Loucy (cell line): ENCODE measurements around the gene NDUFC2.
A peak's percentile ranks its signal among the peaks of the same experiment; 100 is the strongest.

Experiments used
- H2AFZ ChIP-seq: fragments of 200-600 bp; sonication (generic); 2 replicates; pipeline ENCODE4 v1.6.0; 2016; ENCODE audit warnings: antibody characterized with exemption, mild to moderate bottlenecking, low read length, moderate library complexity
- H3F3A ChIP-seq: fragments of 200-600 bp; 2 replicates; pipeline ENCODE4 v1.6.0; 2016; ENCODE audit warnings: antibody characterized with exemption, low read depth, mild to moderate bottlenecking
- H3K27me3 ChIP-seq: fragments of 200-600 bp; sonication (generic); 2 replicates; pipeline ENCODE4 v1.6.1; 2014; ENCODE audit warnings: low read length, mild to moderate bottlenecking; ENCODE audit not compliant: insufficient read depth, poor library complexity, severe bottlenecking
- H3K36me3 ChIP-seq: fragments of 200-600 bp; sonication (generic); 2 replicates; pipeline ENCODE4 v1.6.1; 2016; ENCODE audit warnings: low read length; ENCODE audit not compliant: insufficient read depth
- H3K4me1 ChIP-seq: fragments of 200-600 bp; sonication (generic); 2 replicates; pipeline ENCODE4 v1.5.1; 2014; ENCODE audit warnings: low read length, mild to moderate bottlenecking; ENCODE audit not compliant: insufficient read depth, poor library complexity, severe bottlenecking
- H3K4me2 ChIP-seq: fragments of 200-600 bp; sonication (generic); 2 replicates; pipeline ENCODE4 v1.6.0; 2014; ENCODE audit warnings: antibody characterized with exemption, low read length, low read depth, mild to moderate bottlenecking; ENCODE audit not compliant: poor library complexity, severe bottlenecking
- H3K4me3 ChIP-seq: fragments of 200-600 bp; sonication (generic); 2 replicates; pipeline ENCODE4 v1.5.1; 2014; ENCODE audit warnings: low read length, mild to moderate bottlenecking, mixed read lengths; ENCODE audit not compliant: poor library complexity, severe bottlenecking
- H3K79me2 ChIP-seq: fragments of 200-600 bp; sonication (generic); 2 replicates; pipeline ENCODE4 v1.6.1; 2014; ENCODE audit warnings: low read length; ENCODE audit not compliant: insufficient read depth
- H3K9ac ChIP-seq: fragments of 200-600 bp; sonication (generic); 2 replicates; pipeline ENCODE4 v1.6.0; 2014; ENCODE audit warnings: mild to moderate bottlenecking, low read depth, low read length, moderate library complexity; ENCODE audit not compliant: poor library complexity, severe bottlenecking
- H3K9me2 ChIP-seq: fragments of 200-600 bp; sonication (generic); replicated peaks from 2 replicates; pipeline ENCODE4 v1.6.1; 2016; ENCODE audit warnings: low read depth, low read length, mixed read lengths
- H3K9me3 ChIP-seq: fragments of 200-600 bp; sonication (generic); 2 replicates; pipeline ENCODE4 v1.6.1; 2014; ENCODE audit warnings: mild to moderate bottlenecking, antibody characterized with exemption, low read length, low read depth; ENCODE audit not compliant: insufficient read depth
- H4K20me1 ChIP-seq: fragments of 200-600 bp; sonication (generic); 2 replicates; pipeline ENCODE4 v1.6.0; 2014; ENCODE audit warnings: antibody characterized with exemption, low read length, mild to moderate bottlenecking; ENCODE audit not compliant: insufficient read depth, poor library complexity, severe bottlenecking
- CTCF ChIP-seq: fragments of 200-600 bp; sonication (generic); conservative IDR thresholded peaks from 2 replicates; pipeline ENCODE4 v1.5.1; 2014; ENCODE audit warnings: mild to moderate bottlenecking, antibody characterized with exemption, low read length
- EZH2phosphoT487 ChIP-seq: fragments of 200-600 bp; IDR thresholded peaks from 2 replicates; pipeline ENCODE4 v1.6.1; 2018; ENCODE audit warnings: antibody characterized with exemption, mild to moderate bottlenecking, moderate library complexity, borderline replicate concordance

Gene NDUFC2

DNA sequence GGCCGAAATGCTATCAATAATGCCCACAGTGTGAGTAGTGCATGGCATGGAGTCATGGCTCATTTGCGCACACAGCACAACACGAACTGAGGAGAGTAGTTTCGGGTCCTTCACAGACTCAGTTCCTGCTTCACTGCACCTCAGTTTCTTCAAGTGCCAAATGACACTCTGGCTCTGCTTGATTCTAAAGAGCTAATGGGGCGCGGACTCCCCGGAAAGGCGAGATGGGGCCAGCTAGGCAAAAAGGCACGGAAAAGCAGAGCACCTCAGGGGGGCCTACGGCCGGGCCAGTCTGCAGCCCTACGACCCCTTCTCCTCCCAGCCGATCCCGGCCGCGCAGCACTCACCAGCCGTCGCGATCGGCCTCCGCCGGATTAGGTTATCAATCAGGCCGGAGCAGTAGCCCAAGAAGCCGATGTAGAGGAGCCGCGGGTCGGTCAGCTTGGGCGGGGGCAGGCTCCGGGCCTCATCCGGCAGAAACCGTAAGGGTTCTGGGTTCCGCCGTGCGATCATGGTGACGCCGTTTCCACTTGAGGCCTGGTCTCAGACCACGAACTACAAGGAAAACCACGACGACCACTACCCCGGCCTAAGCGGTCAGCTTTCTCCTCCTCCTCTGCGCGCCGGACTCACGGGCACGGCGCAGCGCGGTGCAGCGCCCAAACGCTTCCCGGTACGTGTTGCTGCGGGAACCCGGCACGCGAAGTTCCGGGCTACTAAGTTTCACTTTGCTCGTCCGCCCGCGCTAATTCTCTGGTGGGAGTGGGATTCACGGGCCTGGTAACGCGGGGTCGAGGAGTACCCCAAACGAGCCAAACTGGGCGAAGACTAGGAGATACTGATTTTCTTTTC, at the start of gene NDUFC2:
Gene NDUFC2, minus strand, starts transcription at position 631 of the 852 bp plus-strand sequence. Its CDS starts 118 bp downstream, at position 513.
- no peaks in the 10 kb centered on the region for H3K36me3 ChIP-seq
- H3K27me3 ChIP-seq, result no peaks in the 10 kb centered on the region
- H4K20me1 ChIP-seq, result peaks cover 43% of the 10 kb centered on the region
- H3K9me3 ChIP-seq, result no peaks in the 10 kb centered on the region
- H3K79me2 ChIP-seq, result peaks cover 57% of the 10 kb centered on the region
- H3K4me2 ChIP-seq, result peak within 1 kb of the TSS; percentile 94
- peaks cover 53% of the 10 kb centered on the region for H3K4me1 ChIP-seq
- H3K9me2 ChIP-seq, result no peaks in the 10 kb centered on the region
- peak within 1 kb of the TSS; percentile 96 for H2AFZ ChIP-seq
- H3K9ac ChIP-seq, result peak within 1 kb of the TSS; percentile 90
- peak within 1 kb of the TSS; percentile 92 for H3K4me3 ChIP-seq
- H3F3A ChIP-seq, result no peaks in the 10 kb centered on the region
- no peak for TF ChIP-seq EZH2phosphoT487
- TF ChIP-seq CTCF, result no peak

DNA sequence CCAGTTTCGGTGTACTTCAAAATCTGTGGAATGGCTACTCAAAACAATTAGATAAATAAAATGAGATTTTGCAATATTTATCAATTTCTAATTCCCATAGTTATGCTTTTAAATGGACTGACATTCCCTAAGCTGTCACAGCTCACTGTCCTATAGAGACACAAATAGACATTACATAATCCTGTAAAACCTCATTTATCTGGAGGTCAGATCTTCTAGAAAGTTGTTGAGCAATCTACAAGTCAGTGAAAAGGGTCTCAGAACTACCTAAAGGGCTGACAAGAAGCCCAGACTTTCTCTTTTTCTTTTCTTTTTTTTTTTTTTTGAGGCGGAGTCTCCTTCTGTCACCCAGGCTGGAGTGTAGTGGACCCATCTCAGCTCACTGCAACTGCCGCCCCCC, 47.7 kb upstream of the NDUFC2 start:
- Histone ChIP-seq H3K4me1 (no peaks in the 10 kb centered on the region), H3K9me3 (no peaks in the 10 kb centered on the region), H3K4me3 (no peak overlapping the region), H3F3A (no peaks in the 10 kb centered on the region), H3K36me3 (no peaks in the 10 kb centered on the region), H3K79me2 (no peaks in the 10 kb centered on the region), H2AFZ (no peak overlapping the region), H3K4me2 (no peak overlapping the region), H3K9ac (no peak overlapping the region), H3K27me3 (no peaks in the 10 kb centered on the region), H3K9me2 (no peaks in the 10 kb centered on the region), H4K20me1 (no peaks in the 10 kb centered on the region)
- no peak for TF ChIP-seq EZH2phosphoT487
- no peak for TF ChIP-seq CTCF

DNA sequence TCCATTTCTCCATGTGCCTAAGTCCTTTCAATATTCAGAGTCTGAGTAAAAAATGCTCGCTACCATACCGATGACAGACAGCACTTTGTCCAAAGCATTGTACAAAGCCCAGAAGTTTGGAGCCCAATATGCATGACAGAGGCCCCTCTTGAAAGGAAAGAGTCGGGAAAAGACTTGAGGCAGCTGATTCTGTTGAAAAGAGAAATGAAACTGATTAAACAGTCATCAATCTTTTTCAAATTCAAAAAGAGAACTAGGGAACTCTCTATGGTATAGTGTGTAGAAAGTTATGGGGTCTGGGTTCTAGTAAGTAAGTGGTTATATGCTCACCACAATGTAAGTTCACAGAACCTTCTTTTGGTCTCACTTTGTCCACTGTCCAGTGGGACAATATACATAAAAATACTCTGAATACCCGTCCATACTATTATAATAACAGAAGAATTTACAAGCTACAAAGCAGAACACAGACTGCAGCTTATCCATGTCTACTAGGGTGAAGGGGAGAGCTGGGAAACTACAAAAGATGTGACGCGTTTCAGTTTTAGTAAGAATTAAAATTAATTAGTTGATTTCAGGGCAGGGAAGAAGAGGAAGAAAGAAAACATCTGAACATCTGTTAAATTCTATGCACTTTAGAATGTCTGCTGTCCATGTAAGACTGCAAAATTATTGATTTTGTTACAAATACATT, 33.1 kb upstream of the NDUFC2 start:
- no peaks in the 10 kb centered on the region for H3K9me2 ChIP-seq
- no peaks in the 10 kb centered on the region for H3K27me3 ChIP-seq
- H4K20me1 ChIP-seq, result no peaks in the 10 kb centered on the region
- no peak overlapping the region for H2AFZ ChIP-seq
- H3K9me3 ChIP-seq, result no peaks in the 10 kb centered on the region
- no peaks in the 10 kb centered on the region for H3F3A ChIP-seq
- H3K4me2 ChIP-seq, result no peak overlapping the region
- H3K4me3 ChIP-seq, result no peak overlapping the region
- H3K36me3 ChIP-seq, result peaks cover 12% of the 10 kb centered on the region; the same call in 1 of the 2 replicates
- H3K79me2 ChIP-seq, result no peaks in the 10 kb centered on the region
- no peak overlapping the region for H3K9ac ChIP-seq
- no peaks in the 10 kb centered on the region for H3K4me1 ChIP-seq
- TF ChIP-seq CTCF (no peak), EZH2phosphoT487 (no peak)
